OCI-LY3 (cell line): ENCODE results near the gene CACNA1B.

Experiments used
- CTCF ChIP-seq: fragments of 200-600, 300-600 bp; sonication (generic); IDR thresholded peaks from 2 replicates; pipeline ENCODE4 v1.5.1; 2014; ENCODE audit warnings: antibody characterized with exemption, low read length, low read depth
- EZH2phosphoT487 ChIP-seq: fragments of 200-600 bp; shearing (Covaris generic); IDR thresholded peaks from 2 replicates; pipeline ENCODE4 v1.6.1; 2018; ENCODE audit warnings: antibody characterized with exemption, mixed run types, low read depth

GRCh38 chr9:138020795-138021182 is 143.2 kb downstream of the CACNA1B start:
- TF ChIP-seq CTCF, result no peak
- TF ChIP-seq EZH2phosphoT487, result no peak
